Measurements from ENCODE around the gene INVS. TPM values are rescaled to one million over a fixed set of nuclear protein-coding genes. Genes with fewer than 3 reads are reported as not detected.

The INVS gene
- total RNA-seq, 1 experiment from 2014 or later = 21.1 TPM

GRCh38 chr9:100340224-100340623 is 241.2 kb downstream of the INVS start:
- no peaks in the 10 kb centered on the region for H3K4me1 ChIP-seq (ENCODE audit: control insufficient read depth in 1 of 2, insufficient read depth in 2 of 2, low read length in 2 of 2)
- intact Hi-C loops (cut with micrococcal nuclease) = no loop called here
- TF ChIP-seq YY1 (IDR thresholded peaks at IDR 0.05; ENCODE audit: extremely low read depth, insufficient replicate concordance, low read depth, low read length) (no peak), SIN3A (IDR thresholded peaks at IDR 0.05; ENCODE audit: low read depth) (no peak), CBX3 (IDR thresholded peaks at IDR 0.05; ENCODE audit: low read depth) (no peak), RAD21 (IDR thresholded peaks at IDR 0.05; ENCODE audit: low read depth) (no peak), ZNF274 (IDR thresholded peaks at IDR 0.05; ENCODE audit: low read depth, low read length) (no peak), EZH2phosphoT487 (IDR thresholded peaks at IDR 0.05; ENCODE audit: borderline replicate concordance) (no peak), FOSL1 (IDR thresholded peaks at IDR 0.05; ENCODE audit: low read depth) (no peak), POLR2A (IDR thresholded peaks at IDR 0.05; ENCODE audit: borderline replicate concordance, extremely low read depth, insufficient read depth, insufficient read length) (no peak), ATF3 (IDR thresholded peaks at IDR 0.05) (no peak), ELF1 (IDR thresholded peaks at IDR 0.05; ENCODE audit: borderline replicate concordance, low read depth) (no peak), CEBPB (IDR thresholded peaks at IDR 0.05; ENCODE audit: low read depth) (no peak)
- ATAC-seq (no peak), DNase-seq (ENCODE audit: low read depth, low spot score) (no peak)
- H3K79me2 ChIP-seq (ENCODE audit: insufficient read depth, low read length) = peaks cover 88% of the 10 kb centered on the region
- H3K9ac ChIP-seq (ENCODE audit: low read length) = no peak overlapping the region
- ChIA-PET POLR2A (no interaction called here), CTCF (interaction anchor here (1.6 kb wide), 1 partner anchor 16 kb away, joined by 4 read pairs; no protein-coding TSS in a partner anchor), RAD21 (ENCODE audit: low non-redundant PET in 1 of 2, low total read pairs in 2 of 2, uncharacterized antibody in 2 of 2, unreplicated experiment in 2 of 2) (no interaction called here)
- BruUV-seq (replicated peaks) = no TSS peak
- H3K4me2 ChIP-seq (ENCODE audit: low read length) = no peak overlapping the region
- H3K36me3 ChIP-seq (ENCODE audit: control insufficient read depth in 1 of 2, insufficient read depth in 2 of 2, low read length in 2 of 2) = peaks cover 9 to 16% of the 10 kb centered on the region in 2 experiments
- H3K27me3 ChIP-seq (ENCODE audit: insufficient read depth, low read length) = no peaks in the 10 kb centered on the region
- no peaks in the 10 kb centered on the region for H3K9me3 ChIP-seq (ENCODE audit: control insufficient read depth in 1 of 2, insufficient read depth in 1 of 2, low read depth in 1 of 2, low read length in 2 of 2)
- no peak overlapping the region for H3K27ac ChIP-seq (ENCODE audit: low read depth, low read length)
- H3K9me2 ChIP-seq (ENCODE audit: insufficient read depth) = no peaks in the 10 kb centered on the region
- no peak overlapping the region for H3K4me3 ChIP-seq (replicated peaks in 1 of 2; ENCODE audit: low read depth in 1 of 2, low read length in 2 of 2)
- peaks cover 25% of the 10 kb centered on the region for H4K20me1 ChIP-seq (ENCODE audit: insufficient read depth)
- no peak overlapping the region for H2AFZ ChIP-seq (ENCODE audit: low read depth, low read length, poor library complexity, severe bottlenecking)

- BruUV-seq (replicated peaks) = no TSS peak
- H2AFZ ChIP-seq (ENCODE audit: low read depth, low read length, poor library complexity, severe bottlenecking) = no peak overlapping the region
- ATAC-seq (no peak), DNase-seq (ENCODE audit: low read depth, low spot score) (no peak)
- intact Hi-C loops (cut with micrococcal nuclease) = no loop called here
- RAD21 ChIA-PET (ENCODE audit: low non-redundant PET in 1 of 2, low total read pairs in 2 of 2, uncharacterized antibody in 2 of 2, unreplicated experiment in 2 of 2) = no interaction called here
- no peak for TF ChIP-seq ZFX (IDR thresholded peaks at IDR 0.05)
- no peak for TF ChIP-seq EZH2 (IDR thresholded peaks at IDR 0.05)
- no peak for TF ChIP-seq ELF1 (IDR thresholded peaks at IDR 0.05; ENCODE audit: borderline replicate concordance, low read depth)
- TF ChIP-seq JUND (IDR thresholded peaks at IDR 0.05) = no peak
- no peak for TF ChIP-seq POLR2AphosphoS5 (IDR thresholded peaks at IDR 0.05; ENCODE audit: low read depth, low read length)
- TF ChIP-seq EGR1 (IDR thresholded peaks at IDR 0.05; ENCODE audit: low read depth) = no peak
- no peak for TF ChIP-seq POLR2A (IDR thresholded peaks at IDR 0.05; ENCODE audit: borderline replicate concordance, extremely low read depth, insufficient read depth, insufficient read length)
- no peak for TF ChIP-seq SIN3A (IDR thresholded peaks at IDR 0.05; ENCODE audit: low read depth)
- no peaks in the 10 kb centered on the region for H3K9me2 ChIP-seq (ENCODE audit: insufficient read depth)
- POLR2A ChIA-PET = no interaction called here
- H3K9ac ChIP-seq (ENCODE audit: low read length) = no peak overlapping the region
- H3K79me2 ChIP-seq (ENCODE audit: insufficient read depth, low read length) = peaks cover 92% of the 10 kb centered on the region
- H3K4me2 ChIP-seq (ENCODE audit: low read length) = no peak overlapping the region
- CTCF ChIA-PET = no interaction called here
- H3K36me3 ChIP-seq (ENCODE audit: control insufficient read depth in 1 of 2, insufficient read depth in 2 of 2, low read length in 2 of 2) = peaks cover 20 to 30% of the 10 kb centered on the region in 2 experiments
- no peaks in the 10 kb centered on the region for H3K9me3 ChIP-seq (ENCODE audit: control insufficient read depth in 1 of 2, insufficient read depth in 1 of 2, low read depth in 1 of 2, low read length in 2 of 2)
- H3K4me1 ChIP-seq (ENCODE audit: control insufficient read depth in 1 of 2, insufficient read depth in 2 of 2, low read length in 2 of 2) = no peaks in the 10 kb centered on the region
- H3K27ac ChIP-seq (ENCODE audit: low read depth, low read length) = no peak overlapping the region
- H4K20me1 ChIP-seq (ENCODE audit: insufficient read depth) = peaks cover 25% of the 10 kb centered on the region
- no peaks in the 10 kb centered on the region for H3K27me3 ChIP-seq (ENCODE audit: insufficient read depth, low read length)
- H3K4me3 ChIP-seq (replicated peaks in 1 of 2; ENCODE audit: low read depth in 1 of 2, low read length in 2 of 2) = no peak overlapping the region
Measured at GRCh38 chr9:100341889-100342288, 242.8 kb downstream of the INVS start.

All from HCT116 (cell line).